Activated CD4-positive, alpha-beta T cell treated with anti-CD3 and anti-CD28 coated beads for 36 hours (primary cell): ENCODE data around the gene SEC62. TPM values are rescaled to one million over a fixed set of nuclear protein-coding genes. Genes with fewer than 3 reads are reported as not detected.
"Not testable (repeated sequence)": the region's sequence is repeated elsewhere in the genome, so short reads cannot be mapped to it uniquely, and the experiment has no call there.

Experiments used
- ATAC-seq: fragments of 200-7000 bp; cut with Tn5 transposase; one replicate; pipeline ENCODE4 v1.10.0; 2021; ENCODE audit warnings: mild to moderate bottlenecking, moderate library complexity
- CTCF ChIA-PET: fragments of 350-600 bp; sonication (Branson Sonifier 250); formaldehyde crosslinking; loops from one replicate; lab custom pipeline; 2021; ENCODE audit warnings: antibody characterized with exemption; lab: Charles Lee
- POLR2A ChIA-PET: fragments of 350-600 bp; sonication (Branson Sonifier 250); formaldehyde crosslinking; loops from one replicate; lab custom pipeline; 2021; ENCODE audit warnings: antibody characterized with exemption, inconsistent platforms; lab: Charles Lee
- DNase-seq: peaks from one replicate; pipeline ENCODE4 v3.0.0-alpha.2; 2020
- H3K27ac Mint-ChIP-seq: one replicate; pipeline ENCODE4 v1.8.0; 2021; ENCODE audit warnings: mixed read lengths
- H3K27me3 Mint-ChIP-seq: one replicate; pipeline ENCODE4 v1.8.0; 2021; ENCODE audit warnings: mixed read lengths
- H3K36me3 Mint-ChIP-seq: one replicate; pipeline ENCODE4 v1.8.0; 2021; ENCODE audit warnings: low read depth, mixed read lengths
- H3K4me1 Mint-ChIP-seq: one replicate; pipeline ENCODE4 v1.8.0; 2021; ENCODE audit warnings: mixed read lengths
- H3K4me3 Mint-ChIP-seq: one replicate; pipeline ENCODE4 v1.8.0; 2021; ENCODE audit warnings: mild to moderate bottlenecking, moderate library complexity, mixed read lengths
- H3K9me3 Mint-ChIP-seq: one replicate; pipeline ENCODE4 v1.8.0; 2021; ENCODE audit warnings: low read depth, mixed read lengths
- intact Hi-C, 2 experiments: fragments of 100-400 bp; cut with DNase I in 1 of 2; cut with micrococcal nuclease in 1 of 2; formaldehyde crosslinking; loops; one replicate each; pipeline versions ENCODE4 v1.14.2 to v1.15.1; 2022 to 2024; cut with DNase I, micrococcal nuclease
- total RNA-seq, 2 experiments: library from RNA; stranded (reverse); gene quantifications; one replicate each; pipeline ENCODE4 v1.2.3, GENCODE V29; 2021

SEC62 gene
- total RNA-seq, 2 experiments from 2014 or later = 62.8 to 74.7 TPM

GRCh38 chr3:170019306-170019705 lies 52.7 kb downstream of the SEC62 start:
- H3K4me3 Mint-ChIP-seq, H3K36me3 Mint-ChIP-seq, H3K4me1 Mint-ChIP-seq, intact Hi-C loops, POLR2A ChIA-PET, ATAC-seq, DNase-seq, H3K27me3 Mint-ChIP-seq, H3K27ac Mint-ChIP-seq, H3K9me3 Mint-ChIP-seq: not testable (repeated sequence)
- CTCF ChIA-PET = interaction anchor here (0.6 kb wide), 1 partner anchor 339 kb away, joined by 3 read pairs; no protein-coding TSS in a partner anchor

GRCh38 chr3:170021083-170021482 lies 54.5 kb downstream of the SEC62 start:
- ATAC-seq (peak; percentile 71), DNase-seq (no peak)
- POLR2A ChIA-PET = interaction anchor here (0.5 to 1.0 kb wide), 2 partner anchors 9 to 179 kb away, joined by 3 to 5 read pairs; no protein-coding TSS in a partner anchor
- Mint-ChIP-seq H3K4me1 (peaks cover 7% of the 10 kb centered on the region), H3K36me3 (no peaks in the 10 kb centered on the region), H3K27me3 (no peaks in the 10 kb centered on the region), H3K4me3 (no peak overlapping the region), H3K27ac (no peak overlapping the region), H3K9me3 (no peaks in the 10 kb centered on the region)
- CTCF ChIA-PET = interaction anchor here (0.6 to 2.7 kb wide), 11 partner anchors 8 to 289 kb away, joined by 3 to 11 read pairs (median 4); no protein-coding TSS in a partner anchor
- intact Hi-C loops = loop anchor here in 1 of 2 experiments (5.0 kb wide), 1 partner anchor 159 kb away; no protein-coding TSS in a partner anchor

GRCh38 chr3:170022336-170022735 lies 55.7 kb downstream of the SEC62 start:
- DNase-seq (no peak), ATAC-seq (no peak)
- ChIA-PET POLR2A (interaction anchor here (0.6 kb wide), 2 partner anchors 19 to 1168 kb away, joined by 3 read pairs; no protein-coding TSS in a partner anchor), CTCF (interaction anchor here (0.7 to 2.7 kb wide), 4 partner anchors 16 to 166 kb away, joined by 3 to 11 read pairs (median 6); no protein-coding TSS in a partner anchor)
- peaks cover 7% of the 10 kb centered on the region for H3K4me1 Mint-ChIP-seq
- intact Hi-C loops = loop anchor here in 1 of 2 experiments (5.0 kb wide), 1 partner anchor 160 kb away; no protein-coding TSS in a partner anchor
- H3K4me3 Mint-ChIP-seq = no peak overlapping the region
- H3K27me3 Mint-ChIP-seq = no peaks in the 10 kb centered on the region
- H3K36me3 Mint-ChIP-seq = no peaks in the 10 kb centered on the region
- no peak overlapping the region for H3K27ac Mint-ChIP-seq
- no peaks in the 10 kb centered on the region for H3K9me3 Mint-ChIP-seq

GRCh38 chr3:170023165-170023564 lies 56.6 kb downstream of the SEC62 start:
- ATAC-seq = no peak
- no peaks in the 10 kb centered on the region for H3K27me3 Mint-ChIP-seq
- ChIA-PET CTCF (interaction anchor here (1.1 kb wide), 1 partner anchor 42 kb away, joined by 5 read pairs; no protein-coding TSS in a partner anchor), POLR2A (no interaction called here)
- peaks cover 13% of the 10 kb centered on the region for H3K4me1 Mint-ChIP-seq
- H3K27ac Mint-ChIP-seq = no peak overlapping the region
- intact Hi-C loops = loop anchor here in 1 of 2 experiments (5.0 kb wide), 1 partner anchor 161 kb away; no protein-coding TSS in a partner anchor
- H3K36me3 Mint-ChIP-seq = no peaks in the 10 kb centered on the region
- no peaks in the 10 kb centered on the region for H3K9me3 Mint-ChIP-seq
- DNase-seq = no peak
- no peak overlapping the region for H3K4me3 Mint-ChIP-seq

GRCh38 chr3:170024581-170024980 lies 58.0 kb downstream of the SEC62 start:
- H3K4me1 Mint-ChIP-seq = peaks cover 13% of the 10 kb centered on the region
- H3K4me3 Mint-ChIP-seq = no peak overlapping the region
- ChIA-PET CTCF (no interaction called here), POLR2A (no interaction called here)
- H3K9me3 Mint-ChIP-seq = peaks cover 1% of the 10 kb centered on the region
- H3K27me3 Mint-ChIP-seq = no peaks in the 10 kb centered on the region
- ATAC-seq = no peak
- intact Hi-C loops = loop anchor here in 1 of 2 experiments (5.0 kb wide), 1 partner anchor 162 kb away; no protein-coding TSS in a partner anchor
- DNase-seq = no peak
- H3K27ac Mint-ChIP-seq = no peak overlapping the region
- no peaks in the 10 kb centered on the region for H3K36me3 Mint-ChIP-seq

GRCh38 chr3:170027233-170028102 lies 60.9 kb downstream of the SEC62 start:
- Mint-ChIP-seq H3K4me1 (peaks cover 15% of the 10 kb centered on the region), H3K27ac (no peak overlapping the region), H3K36me3 (no peaks in the 10 kb centered on the region), H3K27me3 (no peaks in the 10 kb centered on the region), H3K9me3 (peaks cover 1% of the 10 kb centered on the region), H3K4me3 (no peak overlapping the region)
- DNase-seq (peak; percentile 17), ATAC-seq (peak; percentile 71)
- POLR2A ChIA-PET = no interaction called here
- intact Hi-C loops = no loop called here
- CTCF ChIA-PET = no interaction called here

GRCh38 chr3:170033489-170033888 lies 66.9 kb downstream of the SEC62 start:
- no peaks in the 10 kb centered on the region for H3K27me3 Mint-ChIP-seq
- ATAC-seq (peak; percentile 54), DNase-seq (peak; percentile 53)
- ChIA-PET POLR2A (no interaction called here), CTCF (interaction anchor here (0.7 to 1.3 kb wide), 3 partner anchors 12 to 885 kb away, joined by 3 read pairs; no protein-coding TSS in a partner anchor)
- intact Hi-C loops = no loop called here
- peak overlapping the region; percentile 42 for H3K27ac Mint-ChIP-seq
- no peaks in the 10 kb centered on the region for H3K36me3 Mint-ChIP-seq
- peaks cover 1% of the 10 kb centered on the region for H3K9me3 Mint-ChIP-seq
- H3K4me1 Mint-ChIP-seq = peaks cover 23% of the 10 kb centered on the region
- no peak overlapping the region for H3K4me3 Mint-ChIP-seq

GRCh38 chr3:170037463-170038433 lies 71.1 kb downstream of the SEC62 start, which contains the start of gene GPR160:
GPR160 (plus strand) TSS chr3:170037995; CDS start chr3:170083973, 45,978 bp downstream.
- peak; percentile 92 for DNase-seq
- ChIA-PET CTCF (interaction anchor here (0.5 to 1.8 kb wide), 4 partner anchors 16 to 63 kb away, joined by 3 to 4 read pairs (median 4); no protein-coding TSS in a partner anchor), POLR2A (no interaction called here)
- Mint-ChIP-seq H3K27me3 (no peaks in the 10 kb centered on the region), H3K9me3 (no peaks in the 10 kb centered on the region), H3K4me1 (peaks cover 19% of the 10 kb centered on the region), H3K27ac (no peak within 1 kb of the TSS), H3K4me3 (peak within 1 kb of the TSS; percentile 79), H3K36me3 (no peaks in the 10 kb centered on the region)
- ATAC-seq = peak; percentile 92
- intact Hi-C loops = loop anchor here (1.0 to 5.0 kb wide), 10 partner anchors 17 to 320 kb away; partner anchors contain the start of genes LRRC34 (in 1 of the 2), LRRIQ4 (in 1 of the 2), PHC3 (in 1 of the 2) and SEC62 (in 1 of the 2)

GRCh38 chr3:170038434-170039110 lies 72.0 kb downstream of the SEC62 start:
- Mint-ChIP-seq H3K9me3 (no peaks in the 10 kb centered on the region), H3K4me1 (peaks cover 11% of the 10 kb centered on the region), H3K27me3 (no peaks in the 10 kb centered on the region), H3K36me3 (no peaks in the 10 kb centered on the region), H3K4me3 (peak overlapping the region; percentile 79), H3K27ac (no peak overlapping the region)
- CTCF ChIA-PET = interaction anchor here (0.6 kb wide), 1 partner anchor 29 kb away, joined by 3 read pairs; no protein-coding TSS in a partner anchor
- ATAC-seq = peak; percentile 13
- peak; percentile 54 for DNase-seq
- POLR2A ChIA-PET = no interaction called here
- intact Hi-C loops = loop anchor here (1.0 to 5.0 kb wide), 9 partner anchors 16 to 319 kb away; partner anchors contain the start of genes LRRC34 (in 1 of the 2), LRRIQ4 (in 1 of the 2), PHC3 (in 1 of the 2) and SEC62 (in 1 of the 2)

- intact Hi-C loops = no loop called here
- Mint-ChIP-seq H3K4me1 (peaks cover 15% of the 10 kb centered on the region), H3K27ac (peak overlapping the region; percentile 48), H3K9me3 (no peaks in the 10 kb centered on the region), H3K36me3 (no peaks in the 10 kb centered on the region), H3K27me3 (no peaks in the 10 kb centered on the region), H3K4me3 (no peak overlapping the region)
- DNase-seq (no peak), ATAC-seq (no peak)
- POLR2A ChIA-PET = no interaction called here
- CTCF ChIA-PET = interaction anchor here (0.9 to 1.5 kb wide), 4 partner anchors 12 to 19 kb away, joined by 4 to 8 read pairs (median 6); no protein-coding TSS in a partner anchor
These were observed 73.8 kb downstream of the SEC62 start for GRCh38 chr3:170040418-170040817.
